Renal cortex interstitium (tissue), 15 donors: Measurements from ENCODE around the gene ODAD3. TPM values are rescaled to one million over a fixed set of nuclear protein-coding genes. Genes with fewer than 3 reads are reported as not detected.
"Not testable (repeated sequence)": the region's sequence is repeated elsewhere in the genome, so short reads cannot be mapped to it uniquely, and the experiment has no call there.

ENCODE experiments used
- DNase-seq, 11 donors: peaks; one replicate each; pipeline ENCODE4 v3.0.0-alpha.2; 2013; ENCODE audit warnings: low read depth in 9 of 11, low spot score in 4 of 11; ENCODE audit errors: extremely low read depth in 1 of 11
- long read RNA-seq, 16 experiments: transcript quantifications; one replicate each; lab custom pipeline, GENCODE V29; 2026
- polyA plus RNA-seq, 3 donors: library from polyadenylated mRNA; unstranded; fragments of 120-200 nt; gene quantifications; one replicate each; pipeline ENCODE4 v1.2.1, GENCODE V29; 2013; ENCODE audit not compliant: insufficient read length in 3 of 3

The ODAD3 gene
- 1 to 10 TPM; 1.5 to 1.9 (median 1.6) TPM for polyA plus RNA-seq
- long read RNA-seq, donor 1, partial matches to known transcripts = 93 of 104 reads
- long read RNA-seq, donor 1, other reads (novel, unspliced or antisense) = 11 of 104 reads
- long read RNA-seq, donor 2, partial matches to known transcripts = 131 of 145 reads
- long read RNA-seq, donor 2, other reads (novel, unspliced or antisense) = 13 of 145 reads
- long read RNA-seq, donor 3 = 0 reads
- long read RNA-seq, donor 4 = 0 reads
- long read RNA-seq, donor 5 = 0 reads
- long read RNA-seq, donor 6 = 0 reads
- long read RNA-seq, donor 7, partial matches to known transcripts = 0 of 1 reads
- long read RNA-seq, donor 7, other reads (novel, unspliced or antisense) = 0 of 1 reads
- long read RNA-seq, donor 8 = 0 reads
- long read RNA-seq, donor 9 = 0 reads
- long read RNA-seq, donor 10, partial matches to known transcripts = 135 of 151 reads
- long read RNA-seq, donor 10, other reads (novel, unspliced or antisense) = 16 of 151 reads
- long read RNA-seq, donor 11, partial matches to known transcripts = 85 of 105 reads
- long read RNA-seq, donor 11, other reads (novel, unspliced or antisense) = 20 of 105 reads
- long read RNA-seq, donor 12, partial matches to known transcripts = 140 of 149 reads
- long read RNA-seq, donor 12, other reads (novel, unspliced or antisense) = 8 of 149 reads
- long read RNA-seq, donor 13 = 0 reads
- long read RNA-seq, donor 14, partial matches to known transcripts = 5 of 5 reads
- long read RNA-seq, donor 14, other reads (novel, unspliced or antisense) = 0 of 5 reads
- long read RNA-seq, donor 15 = 0 reads
- long read RNA-seq, donor 16, partial matches to known transcripts = 344 of 460 reads
- long read RNA-seq, donor 16, other reads (novel, unspliced or antisense) = 115 of 460 reads

GRCh38 chr19:11435057-11435832 is at the start of gene ODAD3, which contains the start of gene PRKCSH:
TSS of gene ODAD3 (minus strand) at chr19:11435121. CDS start at chr19:11435016, 105 bp downstream.
TSS of gene PRKCSH (plus strand) at chr19:11435635. CDS start at chr19:11436118, 483 bp downstream.
- DNase-seq = peak; percentile 99 to 100 (median 100)

DNA sequence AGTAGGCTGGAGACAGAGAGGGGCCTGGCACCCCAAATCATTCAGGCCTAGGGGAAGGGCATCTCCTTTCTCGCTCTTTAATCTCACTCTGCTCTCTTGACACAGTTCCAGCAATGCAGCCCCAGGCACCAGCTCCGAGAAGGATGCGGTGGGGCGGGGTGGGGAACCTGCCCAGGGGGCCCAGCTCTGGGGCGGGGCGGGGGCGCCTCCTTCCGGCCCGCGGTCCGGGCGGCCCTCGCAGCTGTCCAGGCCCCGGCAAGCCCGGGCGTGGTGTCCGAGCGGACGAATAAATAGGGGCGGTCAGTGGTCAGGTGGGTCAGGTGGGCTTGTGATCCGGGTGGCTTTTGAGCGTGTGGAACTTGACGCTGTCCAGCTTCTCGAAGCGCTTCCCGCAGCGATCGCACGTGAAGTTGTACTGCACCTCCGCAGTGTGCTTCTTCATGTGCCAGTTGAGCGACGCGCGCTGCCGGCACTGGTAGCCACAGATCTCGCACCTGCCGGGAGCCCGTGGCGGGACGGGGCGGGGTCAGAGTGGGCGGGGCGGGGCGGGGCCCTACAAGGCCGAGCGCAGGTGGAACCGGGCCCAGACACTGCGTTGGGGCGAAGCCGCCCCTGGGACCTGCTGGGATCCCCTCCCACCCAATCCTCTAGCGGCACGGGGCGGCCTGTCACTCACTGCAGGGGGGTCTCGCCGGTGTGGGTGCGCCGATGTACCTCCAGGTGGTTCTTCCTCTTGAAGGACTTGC is 48.6 kb upstream of the ODAD3 start:
- no peak for DNase-seq

DNA sequence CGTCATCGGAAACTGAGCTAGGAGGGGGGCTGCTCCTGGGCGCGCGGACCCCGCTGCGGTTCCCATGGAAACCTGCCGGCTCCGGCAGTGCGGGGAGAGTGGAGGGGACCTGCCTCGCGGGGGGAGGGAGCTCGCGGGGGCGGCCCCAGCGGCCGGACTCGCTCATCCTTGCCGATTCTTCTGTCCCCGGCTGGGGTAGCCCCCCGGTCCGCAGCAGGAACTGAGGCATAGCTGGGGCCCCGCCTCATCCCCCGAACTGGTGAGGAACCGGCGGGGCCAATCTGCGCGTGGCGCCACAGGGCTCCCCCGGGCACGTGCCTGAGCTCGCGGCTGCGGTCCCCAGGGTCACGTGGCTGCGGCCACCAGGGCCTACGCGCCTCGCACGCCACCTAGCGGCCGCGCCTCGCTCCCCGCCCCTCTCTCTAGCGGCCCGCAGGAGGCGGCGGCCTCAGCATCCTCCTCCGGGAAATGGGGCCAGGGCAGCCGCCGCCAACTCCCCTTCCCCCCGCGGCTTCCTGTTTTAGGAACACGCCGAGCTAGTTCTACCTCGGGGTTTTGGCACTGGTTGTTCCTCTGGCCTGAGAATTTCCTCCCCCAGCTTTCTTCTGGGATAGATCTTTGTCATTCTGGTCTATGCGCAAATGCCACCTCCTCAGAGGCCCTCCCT is 47.6 kb upstream of the ODAD3 start:
- peak in 9 of 11 donors; percentile 40 to 74 (median 65) for DNase-seq

DNA sequence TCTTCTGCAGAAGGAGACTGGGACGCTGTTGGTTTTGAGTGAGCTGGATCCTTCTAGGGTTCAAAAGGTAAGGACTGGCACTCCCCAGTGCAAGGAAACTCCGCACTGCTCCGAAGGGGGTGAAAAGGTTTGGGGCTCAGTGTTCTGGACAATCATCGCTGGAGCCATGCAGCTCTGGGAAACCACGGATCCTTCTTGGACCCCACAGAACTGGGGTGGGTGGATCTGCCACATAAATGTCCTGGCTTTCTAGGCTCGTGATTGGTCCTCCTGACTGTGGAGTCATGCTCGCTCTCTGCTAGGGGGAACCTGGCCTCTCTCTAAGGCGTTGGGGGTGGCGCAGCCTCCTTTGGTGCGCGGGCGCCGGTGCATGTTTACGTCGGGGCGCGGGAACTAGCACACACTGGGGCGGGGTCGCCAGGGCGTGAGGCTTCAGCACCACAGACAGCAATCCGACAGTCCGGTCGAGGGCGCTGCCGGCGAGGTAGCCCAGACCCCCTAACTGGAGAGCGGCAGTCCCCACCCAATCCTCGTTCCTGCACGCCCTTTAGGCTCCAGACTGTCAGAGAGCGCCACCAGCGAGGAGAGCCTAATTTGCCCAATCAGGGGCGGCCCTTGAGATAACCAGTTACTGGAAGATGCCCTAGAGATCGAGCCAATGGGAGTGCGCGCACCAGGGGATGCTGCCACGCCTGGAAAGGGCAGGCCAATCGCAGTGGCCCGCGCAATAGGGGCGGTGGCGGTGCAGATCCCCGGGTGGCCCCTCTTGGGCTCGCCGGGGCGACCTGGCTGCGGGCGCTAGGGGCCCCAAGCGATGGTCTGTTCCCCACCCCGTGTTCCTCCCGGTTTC is 46.8 kb upstream of the ODAD3 start:
- DNase-seq = peak in 4 of 11 donors; percentile 33 to 51 (median 44)

DNA sequence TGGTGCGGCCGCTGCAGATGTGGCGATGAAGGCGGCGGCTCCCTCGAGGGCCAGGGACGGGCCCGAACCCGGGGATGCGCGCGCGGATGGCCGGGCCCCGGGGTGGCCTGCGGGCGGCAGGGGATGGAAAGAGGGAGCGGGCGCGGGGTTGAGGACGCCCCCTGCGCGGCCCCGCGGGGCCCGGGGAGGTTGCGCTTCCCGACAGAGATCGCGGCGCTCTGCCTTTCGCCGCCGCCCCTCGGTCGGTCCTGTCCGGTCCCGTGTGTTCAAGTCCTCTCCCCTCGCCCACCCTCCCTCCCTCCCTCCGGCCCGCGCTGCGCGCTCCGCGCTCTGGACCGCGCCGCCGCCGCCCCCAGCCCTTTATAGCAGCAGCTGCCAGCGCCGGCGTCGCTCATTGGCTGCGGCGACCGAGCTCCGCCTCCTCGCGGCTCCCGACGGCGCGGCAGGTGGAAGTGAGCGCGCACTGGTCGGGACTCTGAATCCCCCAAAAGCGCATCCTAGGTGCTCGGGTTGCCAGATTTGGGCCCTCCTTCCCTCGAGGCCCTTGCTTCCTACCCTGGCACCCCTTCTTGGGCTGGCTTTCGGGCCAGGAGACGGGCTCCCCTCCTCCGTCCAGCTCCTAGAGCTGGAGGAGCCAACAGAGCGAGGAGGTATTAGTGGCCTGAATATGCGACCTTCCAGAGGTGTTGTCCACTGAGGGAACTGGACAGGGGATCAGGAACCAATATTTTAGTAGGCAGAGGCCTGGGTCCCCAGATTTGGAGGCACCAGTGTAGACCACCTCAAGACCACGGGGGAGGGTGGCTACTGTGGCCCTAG is 46.0 kb upstream of the ODAD3 start, which contains the start of gene ELAVL3:
Gene ELAVL3 (minus strand): TSS at position 332 of the 819 bp plus-strand sequence. CDS start 438 bp downstream, outside the sequence.
- peak in 1 of 11 donors; percentile 8 for DNase-seq

DNA sequence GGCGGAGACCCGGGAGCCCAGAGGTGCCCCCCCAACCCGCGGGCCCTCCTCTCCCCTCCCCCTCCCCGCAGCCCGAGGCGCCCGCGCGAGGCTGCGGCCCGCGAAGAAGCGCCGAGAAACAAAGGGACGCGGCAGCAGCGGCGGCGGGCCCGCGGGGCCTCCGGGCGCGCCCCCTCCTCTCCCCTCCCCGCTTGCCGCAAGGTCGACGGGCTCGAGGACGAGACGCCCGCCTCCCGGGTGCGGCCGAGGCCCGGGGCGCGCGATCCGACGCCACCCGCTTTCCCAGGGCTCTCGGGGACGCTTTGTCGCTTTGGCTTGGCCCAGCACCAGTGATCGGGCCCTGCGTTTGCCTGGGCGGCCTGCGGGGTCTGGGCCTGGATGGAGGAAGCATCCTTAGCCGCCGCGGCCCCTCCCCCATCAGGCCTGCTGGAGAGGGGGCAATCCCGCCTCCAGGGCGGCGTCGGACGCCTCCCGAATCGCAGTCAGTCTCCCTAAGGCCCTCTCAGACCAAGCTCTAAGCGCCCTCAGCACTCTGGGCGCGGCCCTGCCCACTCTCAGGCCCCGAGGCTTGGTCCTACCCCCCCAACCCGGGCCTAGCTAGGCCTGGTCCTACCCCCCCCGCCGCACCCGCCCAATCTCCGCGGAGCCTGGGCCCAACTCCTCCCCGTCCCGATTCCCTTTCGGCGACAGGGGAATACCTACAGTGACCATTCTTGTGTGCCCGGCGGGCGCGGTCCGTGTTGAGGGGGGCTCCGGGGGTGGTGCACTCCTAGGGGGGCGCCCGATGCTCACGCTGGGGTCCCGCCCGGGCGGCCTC is 45.2 kb upstream of the ODAD3 start:
- no peak for DNase-seq

DNA sequence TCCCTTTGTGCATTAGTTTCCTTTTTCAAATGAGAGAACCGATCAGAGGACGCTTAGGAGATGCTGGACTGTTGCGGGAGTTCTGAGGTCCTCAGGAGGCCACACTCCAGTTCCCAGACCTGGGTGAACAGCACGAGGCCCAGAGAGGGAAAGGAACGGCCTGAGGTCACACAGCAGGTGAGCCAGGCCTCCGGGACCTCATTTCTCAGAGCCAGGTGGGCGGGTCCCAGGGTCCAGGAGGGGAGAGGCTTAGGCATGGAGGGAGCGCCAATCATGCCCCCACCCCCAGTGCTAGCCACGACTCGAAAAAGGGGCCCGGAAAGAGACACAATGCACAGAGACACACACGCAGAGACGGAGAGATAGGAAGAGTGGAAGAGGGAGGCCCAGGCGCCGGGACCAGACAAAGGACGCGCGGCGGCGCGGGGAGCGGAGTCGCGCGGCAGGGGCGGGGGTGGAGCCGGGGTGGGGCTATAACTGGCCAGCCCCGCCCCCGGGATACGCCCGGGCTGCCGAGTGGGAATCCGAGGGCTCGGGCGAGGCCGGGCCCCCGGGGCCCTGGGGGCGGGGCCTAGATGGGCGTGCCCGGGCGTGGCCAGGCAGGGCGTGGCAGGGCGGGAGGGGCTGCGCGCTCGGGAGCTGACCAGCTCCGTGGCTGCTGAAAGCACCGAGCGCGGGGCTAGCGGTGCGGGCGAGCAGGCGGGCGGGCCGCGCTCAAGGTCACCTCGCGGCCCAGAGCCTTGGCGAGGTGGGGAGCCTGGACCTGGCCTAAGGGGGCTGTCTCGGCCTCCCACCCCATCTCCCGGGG is 44.4 kb upstream of the ODAD3 start:
- DNase-seq = no peak

DNA sequence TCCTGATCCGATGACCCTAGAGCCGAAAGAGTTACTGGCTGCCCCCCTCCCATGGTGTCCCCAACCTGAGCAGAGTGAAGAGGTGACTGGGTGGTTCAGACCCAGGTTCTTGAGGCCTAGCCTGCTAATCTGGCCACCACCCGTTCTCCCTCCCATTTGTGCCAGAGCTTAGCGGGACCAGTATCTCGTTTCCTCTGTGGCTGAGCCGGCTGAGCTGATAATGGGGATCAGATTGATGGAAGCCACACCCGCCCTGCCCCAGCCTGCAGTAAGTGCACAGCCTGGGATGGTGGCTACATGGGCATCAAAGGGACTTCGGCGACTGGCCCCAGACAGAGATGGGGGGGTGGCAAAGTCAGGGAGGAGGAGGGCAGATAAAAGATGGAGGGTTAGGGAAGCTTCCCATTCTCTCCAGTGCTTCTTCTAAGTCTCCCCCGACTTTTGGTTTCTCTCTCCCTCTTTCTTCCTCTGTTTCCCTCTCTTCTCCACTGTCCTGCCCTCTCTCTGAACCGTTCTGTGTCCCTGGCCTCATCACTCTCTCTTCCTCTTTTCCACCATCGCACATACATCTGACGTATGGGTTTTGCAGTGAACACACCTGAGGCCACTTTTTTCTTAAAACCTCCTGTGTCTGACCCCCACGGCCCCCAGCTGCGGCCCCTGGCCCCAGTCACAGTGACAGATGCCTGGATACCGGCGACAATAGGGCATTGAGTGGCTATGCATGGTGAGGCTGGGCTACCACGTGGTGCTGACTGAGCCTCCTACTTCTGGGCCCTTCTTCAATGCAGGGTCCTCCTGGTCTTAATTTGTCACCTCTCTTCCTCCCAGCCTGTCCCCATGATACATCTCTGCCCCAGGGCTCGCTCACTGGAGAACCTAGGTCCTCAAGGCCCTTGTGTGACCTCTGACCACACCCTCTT is 43.5 kb upstream of the ODAD3 start:
- DNase-seq = no peak

GRCh38 chr19:11475861-11476260 is 40.9 kb upstream of the ODAD3 start:
- no peak for DNase-seq

GRCh38 chr19:11475343-11475742 is 40.4 kb upstream of the ODAD3 start:
- not testable (repeated sequence) for DNase-seq

DNA sequence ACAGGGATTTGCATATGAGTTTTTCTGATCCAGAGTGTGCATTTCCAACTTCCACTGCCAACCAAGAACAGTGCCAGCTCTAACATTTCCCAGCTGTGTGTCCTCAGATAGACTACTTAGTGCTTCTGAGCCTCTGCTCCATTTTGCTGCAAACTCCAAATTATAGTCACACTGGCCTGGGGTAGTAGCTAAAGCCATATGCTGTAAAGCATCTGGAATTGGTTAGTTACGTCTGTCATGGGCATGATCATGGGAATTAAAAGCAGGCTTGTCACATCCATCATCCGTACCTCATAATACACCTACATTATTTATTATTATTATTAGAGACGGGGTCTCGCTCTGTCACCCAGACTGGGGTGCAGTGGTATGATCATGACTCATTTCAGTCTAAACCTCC is 38.8 kb upstream of the ODAD3 start:
- DNase-seq = no peak

- DNase-seq = not testable (repeated sequence)
Observed at GRCh38 chr19:11468266-11468845, 33.4 kb upstream of the ODAD3 start.

GRCh38 chr19:11465600-11465999 is 30.7 kb upstream of the ODAD3 start:
- no peak for DNase-seq
